RWPE1 (cell line): ENCODE data around the gene CD200R1L.
A peak's percentile ranks its signal among the peaks of the same experiment; 100 is the strongest.

Experiments used
- CTCF ChIA-PET: fragments of 350-600 bp; sonication (Branson Sonifier 250); formaldehyde crosslinking; extraction: SDS; loops from one replicate; lab custom pipeline; 2021; lab: Yijun Ruan, JAX
- POLR2A ChIA-PET: fragments of 400-600 bp; formaldehyde crosslinking; extraction: SDS; loops from one replicate; lab custom pipeline; 2020; ENCODE audit warnings: antibody characterized with exemption; ENCODE audit not compliant: low non-redundant PET; lab: Yijun Ruan, JAX
- DNase-seq: peaks from one replicate; pipeline ENCODE4 v3.0.0; 2012; ENCODE audit warnings: low spot score
- H3K27ac ChIP-seq: fragments of 450-650 bp; 2 replicates; pipeline ENCODE4 v1.5.1; 2017
- TF ChIP-seq, protein P1 (sequence below): fragments of 450-650 bp; conservative IDR thresholded peaks from 2 replicates; pipeline ENCODE4 v1.5.1; 2017; ENCODE audit warnings: low read depth, mild to moderate bottlenecking

Gene CD200R1L

DNA sequence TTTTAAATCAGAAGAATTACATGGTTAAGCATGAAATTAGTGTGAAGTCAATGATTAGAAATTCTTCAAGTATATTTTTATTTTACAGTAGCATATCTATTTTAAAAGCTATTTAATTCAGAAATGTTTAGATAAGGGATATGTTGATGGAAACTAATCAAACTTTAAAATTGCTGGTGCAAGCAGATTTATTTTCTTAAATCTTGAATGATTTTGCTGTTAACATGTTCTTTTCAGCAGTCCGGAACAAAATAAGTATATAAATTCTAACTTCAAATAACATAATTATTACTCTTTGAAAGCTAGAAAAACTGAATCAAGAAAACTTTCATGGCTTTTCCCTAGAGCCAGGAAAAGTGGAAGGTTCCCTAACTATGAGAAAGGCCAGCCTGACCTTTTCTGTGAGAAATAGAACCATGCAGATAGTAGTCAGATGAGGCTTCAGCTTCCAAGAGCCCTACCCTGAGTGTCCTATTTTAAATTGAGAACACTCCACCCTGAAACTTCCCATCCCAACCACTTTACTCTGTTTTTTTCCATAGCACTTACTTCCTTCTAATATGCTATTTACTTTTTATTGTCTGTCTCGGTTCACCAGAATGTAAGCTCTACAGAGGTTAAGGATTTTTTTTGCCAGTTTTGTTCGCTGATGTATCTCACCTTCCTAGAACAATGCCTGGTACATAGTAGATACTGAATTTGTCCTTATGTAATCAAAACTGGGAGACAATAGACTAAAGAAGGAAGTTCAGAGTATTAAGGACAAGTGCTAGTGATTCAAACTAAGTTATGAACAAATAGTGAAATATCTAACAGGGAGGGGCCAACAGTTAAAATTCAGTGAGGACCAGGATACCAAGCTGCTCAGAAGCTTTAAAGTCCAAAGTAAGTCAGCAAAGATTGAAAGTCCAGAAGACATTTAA lies 66.8 kb downstream of the CD200R1L start:
- ChIA-PET CTCF (interaction anchor here (0.7 to 1.1 kb wide), 3 partner anchors 43 to 134 kb away, joined by 3 to 5 read pairs (median 4); no protein-coding TSS in a partner anchor), POLR2A (no interaction called here)
- TF ChIP-seq, protein P1, sequence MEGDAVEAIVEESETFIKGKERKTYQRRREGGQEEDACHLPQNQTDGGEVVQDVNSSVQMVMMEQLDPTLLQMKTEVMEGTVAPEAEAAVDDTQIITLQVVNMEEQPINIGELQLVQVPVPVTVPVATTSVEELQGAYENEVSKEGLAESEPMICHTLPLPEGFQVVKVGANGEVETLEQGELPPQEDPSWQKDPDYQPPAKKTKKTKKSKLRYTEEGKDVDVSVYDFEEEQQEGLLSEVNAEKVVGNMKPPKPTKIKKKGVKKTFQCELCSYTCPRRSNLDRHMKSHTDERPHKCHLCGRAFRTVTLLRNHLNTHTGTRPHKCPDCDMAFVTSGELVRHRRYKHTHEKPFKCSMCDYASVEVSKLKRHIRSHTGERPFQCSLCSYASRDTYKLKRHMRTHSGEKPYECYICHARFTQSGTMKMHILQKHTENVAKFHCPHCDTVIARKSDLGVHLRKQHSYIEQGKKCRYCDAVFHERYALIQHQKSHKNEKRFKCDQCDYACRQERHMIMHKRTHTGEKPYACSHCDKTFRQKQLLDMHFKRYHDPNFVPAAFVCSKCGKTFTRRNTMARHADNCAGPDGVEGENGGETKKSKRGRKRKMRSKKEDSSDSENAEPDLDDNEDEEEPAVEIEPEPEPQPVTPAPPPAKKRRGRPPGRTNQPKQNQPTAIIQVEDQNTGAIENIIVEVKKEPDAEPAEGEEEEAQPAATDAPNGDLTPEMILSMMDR: no peak
- no peak overlapping the region for H3K27ac ChIP-seq
- DNase-seq: no peak

DNA sequence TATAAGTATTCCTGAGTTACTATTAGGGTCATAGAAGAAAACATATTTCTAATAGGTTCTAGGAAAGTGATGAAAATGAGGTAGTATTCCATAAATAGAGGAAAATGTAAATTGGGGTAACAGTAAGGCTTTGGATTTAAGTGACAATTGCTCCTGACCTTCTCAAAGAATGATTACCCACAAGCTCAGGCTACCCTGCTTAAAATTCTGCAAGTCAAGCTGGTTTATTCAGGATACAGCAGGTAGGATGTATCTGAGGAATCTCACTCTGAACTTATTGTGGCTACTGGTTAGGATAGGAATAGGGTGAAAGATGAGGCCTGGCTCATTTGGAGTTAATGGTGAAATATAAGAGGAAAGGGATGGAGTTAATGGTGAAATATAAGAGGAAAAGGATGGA lies 67.7 kb downstream of the CD200R1L start:
- H3K27ac ChIP-seq: no peak overlapping the region
- TF ChIP-seq, protein P1: no peak
- POLR2A ChIA-PET: no interaction called here
- DNase-seq: no peak
- CTCF ChIA-PET: interaction anchor here (1.1 kb wide), 1 partner anchor 68 kb away, joined by 4 read pairs; no protein-coding TSS in a partner anchor

DNA sequence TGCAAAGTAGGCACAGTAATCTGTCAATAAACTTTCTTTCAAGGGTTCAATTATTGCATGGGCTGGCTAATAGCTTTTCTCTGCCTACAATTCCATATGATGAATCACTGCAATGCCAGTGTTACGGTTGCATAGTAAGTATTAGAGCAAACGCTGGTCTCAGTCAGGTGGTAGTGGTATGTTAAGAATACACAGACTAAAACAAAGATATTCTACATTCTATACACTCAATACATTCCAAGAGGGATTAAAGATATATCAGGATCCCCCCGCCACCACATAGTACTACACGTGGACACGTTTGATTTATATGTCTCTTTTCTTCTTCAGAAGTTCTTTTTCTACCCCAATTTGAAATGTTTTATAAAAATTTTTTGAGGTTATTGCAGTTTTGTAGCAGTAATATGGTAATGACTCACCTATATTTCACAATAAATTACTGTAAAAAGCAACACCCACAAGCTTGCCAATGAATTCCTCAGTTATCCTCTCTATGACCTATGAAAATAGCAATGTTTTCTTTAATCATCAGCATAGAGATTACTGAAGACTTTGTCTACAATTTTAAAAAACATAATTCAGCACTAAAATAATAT lies 68.2 kb downstream of the CD200R1L start:
- peak; percentile 59 for DNase-seq
- POLR2A ChIA-PET: no interaction called here
- CTCF ChIA-PET: interaction anchor here (0.5 to 1.1 kb wide), 2 partner anchors 68 to 968 kb away, joined by 3 to 4 read pairs; partner anchors contain the start of gene ATP6V1A
- H3K27ac ChIP-seq: no peak overlapping the region
- TF ChIP-seq, protein P1: no peak

DNA sequence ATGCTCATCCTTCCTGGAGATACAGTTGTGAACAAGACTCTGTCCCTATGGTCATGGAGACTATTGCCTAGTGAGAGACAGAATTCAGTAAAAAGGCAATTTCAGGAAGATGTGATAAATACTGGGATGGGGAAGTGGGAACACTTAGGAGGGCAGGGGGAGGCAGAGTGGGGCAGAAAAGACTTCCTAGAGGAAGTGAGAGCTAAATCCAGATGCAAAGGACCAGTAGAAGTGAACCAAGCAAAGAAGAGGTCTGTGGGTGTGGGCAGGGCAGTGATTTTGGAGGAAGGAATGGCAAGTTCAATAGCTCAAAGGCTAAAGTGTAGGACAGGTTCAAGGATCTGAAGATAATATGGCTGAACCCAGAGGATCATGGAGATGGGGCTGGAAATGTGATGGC lies 68.9 kb downstream of the CD200R1L start:
- ChIA-PET CTCF (interaction anchor here (0.5 kb wide), 1 partner anchor 969 kb away, joined by 3 read pairs; the partner anchor contains the start of gene ATP6V1A), POLR2A (no interaction called here)
- TF ChIP-seq, protein P1: no peak
- peak overlapping the region; percentile 40 for H3K27ac ChIP-seq
- no peak for DNase-seq

DNA sequence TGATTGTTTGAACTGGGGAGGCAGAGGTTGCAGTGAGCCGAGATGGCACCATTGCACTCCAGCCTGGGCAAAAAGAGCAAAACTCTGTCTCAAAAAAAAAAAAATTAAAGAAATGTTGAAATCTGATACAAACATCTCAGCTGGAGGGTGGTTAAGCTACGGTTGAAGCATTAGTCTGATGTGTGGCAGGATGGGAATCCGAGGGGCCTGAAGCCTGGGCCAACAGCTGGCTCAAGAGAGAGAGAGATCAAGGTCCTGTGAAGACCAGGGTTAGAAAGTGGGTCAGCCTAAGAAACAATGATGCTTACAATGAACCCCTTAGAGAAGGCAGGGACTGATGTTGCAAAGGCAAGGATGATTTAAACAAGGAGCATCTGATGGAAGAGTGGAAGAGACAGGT lies 69.8 kb downstream of the CD200R1L start:
- POLR2A ChIA-PET: no interaction called here
- TF ChIP-seq, protein P1: no peak
- no peak for DNase-seq
- CTCF ChIA-PET: no interaction called here
- no peak overlapping the region for H3K27ac ChIP-seq

DNA sequence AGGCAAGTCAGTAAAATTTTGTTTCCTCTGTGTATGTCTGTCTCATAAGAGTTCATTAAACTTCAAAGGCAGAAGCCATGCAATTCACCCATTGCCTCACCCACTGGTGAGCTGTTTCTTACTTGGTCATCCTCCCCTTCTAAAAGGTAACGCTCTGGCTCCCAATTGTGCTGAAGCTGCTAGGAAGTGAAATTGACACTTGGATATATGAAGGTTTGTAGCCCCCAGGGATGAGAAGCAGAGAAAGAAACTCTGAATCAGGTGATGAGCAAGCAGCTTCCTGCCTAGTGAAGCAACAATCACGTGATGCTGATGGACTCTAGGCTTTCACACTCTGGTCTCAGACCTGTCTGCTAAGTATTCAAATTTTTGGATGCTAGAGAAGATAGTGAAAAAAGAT lies 70.7 kb downstream of the CD200R1L start:
- H3K27ac ChIP-seq: no peak overlapping the region
- ChIA-PET POLR2A (no interaction called here), CTCF (no interaction called here)
- TF ChIP-seq, protein P1: no peak
- DNase-seq: peak; percentile 44
